Measurements from ENCODE around the gene POLE. TPM values are rescaled to one million over a fixed set of nuclear protein-coding genes. Genes with fewer than 3 reads are reported as not detected.

Gene POLE
- total RNA-seq, 4 donors from 2014 or later: 58.3 to 198 (median 84.3) TPM

GRCh38 chr12:132720606-132721345 lies 33.6 kb upstream of the POLE start:
- H3K9me3 ChIP-seq: no peaks in the 10 kb centered on the region

GRCh38 chr12:132719954-132720324 lies 32.8 kb upstream of the POLE start:
- Histone ChIP-seq H3K4me3 (no peak overlapping the region), H3K36me3 (peaks cover 0 to 95% (median 0%) of the 10 kb centered on the region in 3 donors), H3K27me3 (no peaks in the 10 kb centered on the region), H3K9me3 (no peaks in the 10 kb centered on the region), H3K4me1 (no peaks in the 10 kb centered on the region), H3K27ac (no peak overlapping the region)
- TF ChIP-seq POLR2A (IDR thresholded peaks at IDR 0.05) (no peak), CTCF (IDR thresholded peaks at IDR 0.05) (no peak)
- DNase-seq: no peak

More at GRCh38 chr12:132720606-132721345, 33.6 kb upstream of the POLE start:
- no peak for DNase-seq
- Histone ChIP-seq H3K27ac (no peak overlapping the region), H3K4me1 (no peaks in the 10 kb centered on the region), H3K4me3 (no peak overlapping the region), H3K27me3 (no peaks in the 10 kb centered on the region), H3K36me3 (peaks cover 0 to 95% (median 0%) of the 10 kb centered on the region in 3 donors)
- TF ChIP-seq CTCF (IDR thresholded peaks at IDR 0.05) (no peak), POLR2A (IDR thresholded peaks at IDR 0.05) (no peak)

- no peak for TF ChIP-seq POLR2A (IDR thresholded peaks at IDR 0.05)
- no peak for TF ChIP-seq CTCF (IDR thresholded peaks at IDR 0.05)
- Histone ChIP-seq H3K4me1 (no peaks in the 10 kb centered on the region), H3K36me3 (peaks cover 0 to 90% (median 0%) of the 10 kb centered on the region in 3 donors), H3K27ac (no peak overlapping the region), H3K27me3 (no peaks in the 10 kb centered on the region), H3K9me3 (no peaks in the 10 kb centered on the region), H3K4me3 (no peak overlapping the region)
- no peak for DNase-seq
These were observed 32.2 kb upstream of the POLE start for GRCh38 chr12:132719141-132719953.

GRCh38 chr12:132718644-132719043 lies 31.5 kb upstream of the POLE start:
- no peak overlapping the region for H3K4me3 ChIP-seq
- H3K4me1 ChIP-seq: no peaks in the 10 kb centered on the region
- peaks cover 0 to 83% (median 0%) of the 10 kb centered on the region in 3 donors for H3K36me3 ChIP-seq
- no peak overlapping the region for H3K27ac ChIP-seq
- TF ChIP-seq CTCF (IDR thresholded peaks at IDR 0.05) (no peak), POLR2A (IDR thresholded peaks at IDR 0.05) (no peak)
- H3K9me3 ChIP-seq: no peaks in the 10 kb centered on the region
- DNase-seq: no peak
- no peaks in the 10 kb centered on the region for H3K27me3 ChIP-seq

- Histone ChIP-seq H3K9me3 (no peaks in the 10 kb centered on the region), H3K4me1 (no peaks in the 10 kb centered on the region), H3K27me3 (no peaks in the 10 kb centered on the region), H3K36me3 (peaks cover 0 to 74% (median 0%) of the 10 kb centered on the region in 3 donors), H3K27ac (no peak overlapping the region), H3K4me3 (no peak overlapping the region)
- TF ChIP-seq CTCF (IDR thresholded peaks at IDR 0.05) (no peak), POLR2A (IDR thresholded peaks at IDR 0.05) (no peak)
- no peak for DNase-seq
These were observed 30.6 kb upstream of the POLE start for GRCh38 chr12:132717531-132718387.

All from Peyer's patch (tissue), 4 donors.